Measurements from ENCODE around the gene DHRS2.

Gene DHRS2

DNA sequence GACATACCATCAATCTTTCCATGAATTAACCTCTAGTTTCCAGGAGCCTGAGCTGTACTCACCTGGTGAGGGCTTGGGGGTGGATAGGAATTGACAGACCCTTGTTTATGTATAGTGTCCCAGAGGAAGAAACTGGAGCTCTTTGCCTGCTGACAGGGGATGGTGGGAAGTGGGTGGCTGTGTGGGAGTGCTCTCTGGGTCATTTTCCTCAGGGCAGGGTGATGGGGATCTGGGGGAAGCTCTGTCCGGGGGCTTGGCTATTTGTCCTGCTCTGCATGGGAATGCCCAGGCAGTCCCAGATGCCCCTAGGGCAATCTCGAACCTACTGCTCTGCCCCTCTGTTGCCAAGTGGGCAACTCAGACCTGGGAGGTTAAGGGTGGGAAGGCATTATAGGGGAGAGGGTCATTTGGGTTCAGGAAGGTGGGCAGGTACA lies 21.8 kb upstream of the DHRS2 start:
- Histone ChIP-seq H3K27me3 (ENCODE audit: control insufficient read depth, insufficient read depth, low read length) (peaks cover 2% of the 10 kb centered on the region), H3K9me3 (ENCODE audit: control insufficient read depth, insufficient read depth, low read length) (no peaks in the 10 kb centered on the region), H3K4me1 (ENCODE audit: control insufficient read depth, insufficient read depth, low read length) (no peaks in the 10 kb centered on the region), H3K9ac (ENCODE audit: low read depth, low read length) (no peak overlapping the region), H3K4me3 (ENCODE audit: low read depth, low read length) (no peak overlapping the region), H3K36me3 (ENCODE audit: control insufficient read depth, insufficient read depth, low read length) (no peaks in the 10 kb centered on the region)

DNA sequence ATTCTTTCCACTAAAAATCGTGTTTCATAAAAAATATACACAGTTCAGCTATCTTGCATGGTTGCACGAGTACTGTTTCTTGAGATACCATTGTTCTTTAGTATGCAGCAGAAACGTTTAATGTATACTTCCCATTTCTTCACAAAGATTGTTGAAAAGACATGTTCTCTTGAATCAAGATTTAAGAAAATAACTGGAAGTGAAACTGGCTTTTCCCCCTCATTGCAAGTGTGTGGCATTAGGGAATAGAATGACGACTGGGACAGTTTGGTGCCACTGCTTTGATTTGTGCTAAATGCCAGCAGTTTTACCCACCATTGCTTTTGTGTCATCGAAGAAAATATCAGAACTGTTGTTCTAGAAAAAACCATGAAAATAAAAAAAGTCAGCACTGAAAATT lies 20.3 kb upstream of the DHRS2 start:
- H3K36me3 ChIP-seq (ENCODE audit: control insufficient read depth, insufficient read depth, low read length): no peaks in the 10 kb centered on the region
- no peak overlapping the region for H3K9ac ChIP-seq (ENCODE audit: low read depth, low read length)
- peaks cover 2% of the 10 kb centered on the region for H3K27me3 ChIP-seq (ENCODE audit: control insufficient read depth, insufficient read depth, low read length)
- H3K4me3 ChIP-seq (ENCODE audit: low read depth, low read length): no peak overlapping the region
- H3K9me3 ChIP-seq (ENCODE audit: control insufficient read depth, insufficient read depth, low read length): no peaks in the 10 kb centered on the region
- H3K4me1 ChIP-seq (ENCODE audit: control insufficient read depth, insufficient read depth, low read length): no peaks in the 10 kb centered on the region

DNA sequence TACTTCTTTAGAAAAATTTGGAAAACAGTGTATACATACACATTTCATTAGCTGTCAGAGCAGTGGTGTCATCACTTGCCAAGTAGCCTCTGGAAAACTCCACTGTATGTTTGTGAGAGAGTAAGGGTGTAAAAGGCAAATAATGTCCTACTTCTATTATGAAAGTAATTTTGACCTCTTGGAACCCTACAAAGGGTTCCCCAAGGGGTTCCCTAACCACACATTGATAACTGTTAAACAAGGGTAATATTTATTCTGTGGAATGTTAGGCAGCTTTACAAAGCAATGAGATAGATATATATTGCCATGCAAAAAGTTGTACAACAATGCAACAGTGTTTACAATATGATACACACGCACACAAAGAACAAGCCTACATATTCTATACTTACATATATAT lies 18.6 kb upstream of the DHRS2 start:
- no peak overlapping the region for H3K4me3 ChIP-seq (ENCODE audit: low read depth, low read length)
- H3K27me3 ChIP-seq (ENCODE audit: control insufficient read depth, insufficient read depth, low read length): no peaks in the 10 kb centered on the region
- no peaks in the 10 kb centered on the region for H3K36me3 ChIP-seq (ENCODE audit: control insufficient read depth, insufficient read depth, low read length)
- H3K9me3 ChIP-seq (ENCODE audit: control insufficient read depth, insufficient read depth, low read length): no peaks in the 10 kb centered on the region
- no peaks in the 10 kb centered on the region for H3K4me1 ChIP-seq (ENCODE audit: control insufficient read depth, insufficient read depth, low read length)
- no peak overlapping the region for H3K9ac ChIP-seq (ENCODE audit: low read depth, low read length)

DNA sequence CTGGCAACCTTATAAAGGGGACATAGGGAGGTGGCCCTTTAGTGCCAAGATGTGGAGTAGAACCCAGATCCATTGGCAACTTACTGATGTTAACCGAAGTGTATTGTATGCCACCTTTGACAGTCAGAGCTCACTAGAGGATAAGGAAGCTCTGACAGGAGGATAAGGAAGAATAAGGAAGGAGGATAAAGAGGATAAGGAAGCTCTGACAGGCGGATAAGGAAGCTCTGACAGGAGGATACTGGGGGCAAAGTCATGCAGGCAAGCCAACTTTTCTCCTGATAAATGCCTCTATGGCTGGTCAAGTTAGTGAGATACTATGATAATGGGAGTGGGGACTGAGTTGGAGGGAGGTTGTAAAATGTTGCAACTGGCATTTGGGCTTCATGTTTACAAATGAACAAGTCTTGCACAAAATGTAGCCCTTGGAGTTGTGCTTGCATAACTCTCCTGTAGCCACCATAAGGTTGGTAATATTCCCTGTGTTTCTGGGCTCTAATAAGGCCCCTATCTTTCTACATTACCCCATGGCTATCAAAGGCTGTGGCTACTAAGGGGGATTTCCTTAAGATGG lies 17.7 kb upstream of the DHRS2 start:
- Histone ChIP-seq H3K4me3 (ENCODE audit: low read depth, low read length) (no peak overlapping the region), H3K9ac (ENCODE audit: low read depth, low read length) (no peak overlapping the region), H3K9me3 (ENCODE audit: control insufficient read depth, insufficient read depth, low read length) (no peaks in the 10 kb centered on the region), H3K4me1 (ENCODE audit: control insufficient read depth, insufficient read depth, low read length) (no peaks in the 10 kb centered on the region), H3K27me3 (ENCODE audit: control insufficient read depth, insufficient read depth, low read length) (no peaks in the 10 kb centered on the region), H3K36me3 (ENCODE audit: control insufficient read depth, insufficient read depth, low read length) (no peaks in the 10 kb centered on the region)

DNA sequence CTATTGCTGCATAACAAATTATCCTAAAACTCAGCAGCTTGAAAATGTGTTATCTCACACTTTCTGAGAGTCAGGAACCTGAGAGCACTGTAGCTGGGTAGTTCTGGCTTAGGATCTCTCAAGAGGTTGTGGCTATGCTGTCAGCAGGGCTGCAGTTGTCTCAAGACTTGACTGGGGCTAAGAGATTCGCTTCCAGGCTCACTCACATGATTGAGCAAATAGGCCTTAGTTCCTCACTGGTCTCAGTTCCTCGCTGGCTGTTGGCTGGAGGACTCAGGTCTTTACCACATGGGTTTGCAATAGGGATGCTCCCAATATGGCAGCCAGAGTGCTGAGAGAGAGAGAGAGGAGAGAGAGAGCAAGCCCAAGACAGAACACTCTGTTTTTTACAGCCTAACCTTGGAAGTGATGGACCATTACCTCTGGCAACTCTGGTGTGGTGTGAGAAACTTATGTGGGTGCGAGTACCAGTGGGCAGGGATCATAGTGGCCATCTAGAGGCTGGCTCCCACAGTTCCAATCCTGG lies 15.9 kb upstream of the DHRS2 start:
- Histone ChIP-seq H3K27me3 (ENCODE audit: control insufficient read depth, insufficient read depth, low read length) (no peaks in the 10 kb centered on the region), H3K9ac (ENCODE audit: low read depth, low read length) (no peak overlapping the region), H3K9me3 (ENCODE audit: control insufficient read depth, insufficient read depth, low read length) (peaks cover 11% of the 10 kb centered on the region), H3K36me3 (ENCODE audit: control insufficient read depth, insufficient read depth, low read length) (no peaks in the 10 kb centered on the region), H3K4me1 (ENCODE audit: control insufficient read depth, insufficient read depth, low read length) (no peaks in the 10 kb centered on the region), H3K4me3 (ENCODE audit: low read depth, low read length) (no peak overlapping the region)

DNA sequence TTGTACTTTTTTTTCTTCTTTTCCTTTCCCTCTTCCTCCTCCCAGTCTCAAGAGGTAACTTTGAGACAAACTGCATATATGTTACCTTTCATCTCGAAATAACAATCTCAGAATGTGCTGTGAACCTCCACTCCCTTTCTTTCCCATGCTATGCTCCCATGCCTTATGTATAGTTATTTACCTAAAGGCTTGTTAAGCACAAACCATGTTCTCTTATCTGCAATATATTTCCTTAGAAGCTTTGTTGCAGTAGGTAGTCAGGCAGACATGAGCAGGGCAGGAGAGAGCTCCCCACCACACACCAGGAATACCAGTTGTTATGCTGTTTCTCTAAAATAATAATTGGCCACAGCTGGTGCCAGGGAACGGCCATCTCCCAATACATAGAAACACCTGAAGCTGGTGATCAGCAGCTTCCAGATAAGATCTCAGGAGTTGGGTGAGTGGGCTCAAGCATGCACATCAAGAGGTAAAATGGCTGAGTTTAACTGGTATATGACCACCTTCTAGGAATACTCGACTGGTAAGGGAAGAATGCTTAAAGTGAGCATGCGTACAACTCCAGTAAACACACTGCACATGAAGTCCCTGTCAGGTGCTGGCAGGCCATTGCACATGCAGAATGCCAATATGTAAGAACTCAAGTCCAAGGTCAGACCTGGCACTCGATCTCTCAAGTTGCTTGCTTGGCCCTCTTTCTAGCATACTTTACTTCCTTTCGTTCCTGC lies 14.8 kb upstream of the DHRS2 start:
- Histone ChIP-seq H3K9ac (ENCODE audit: low read depth, low read length) (no peak overlapping the region), H3K4me3 (ENCODE audit: low read depth, low read length) (no peak overlapping the region), H3K9me3 (ENCODE audit: control insufficient read depth, insufficient read depth, low read length) (peaks cover 12% of the 10 kb centered on the region), H3K4me1 (ENCODE audit: control insufficient read depth, insufficient read depth, low read length) (no peaks in the 10 kb centered on the region), H3K27me3 (ENCODE audit: control insufficient read depth, insufficient read depth, low read length) (no peaks in the 10 kb centered on the region), H3K36me3 (ENCODE audit: control insufficient read depth, insufficient read depth, low read length) (no peaks in the 10 kb centered on the region)

DNA sequence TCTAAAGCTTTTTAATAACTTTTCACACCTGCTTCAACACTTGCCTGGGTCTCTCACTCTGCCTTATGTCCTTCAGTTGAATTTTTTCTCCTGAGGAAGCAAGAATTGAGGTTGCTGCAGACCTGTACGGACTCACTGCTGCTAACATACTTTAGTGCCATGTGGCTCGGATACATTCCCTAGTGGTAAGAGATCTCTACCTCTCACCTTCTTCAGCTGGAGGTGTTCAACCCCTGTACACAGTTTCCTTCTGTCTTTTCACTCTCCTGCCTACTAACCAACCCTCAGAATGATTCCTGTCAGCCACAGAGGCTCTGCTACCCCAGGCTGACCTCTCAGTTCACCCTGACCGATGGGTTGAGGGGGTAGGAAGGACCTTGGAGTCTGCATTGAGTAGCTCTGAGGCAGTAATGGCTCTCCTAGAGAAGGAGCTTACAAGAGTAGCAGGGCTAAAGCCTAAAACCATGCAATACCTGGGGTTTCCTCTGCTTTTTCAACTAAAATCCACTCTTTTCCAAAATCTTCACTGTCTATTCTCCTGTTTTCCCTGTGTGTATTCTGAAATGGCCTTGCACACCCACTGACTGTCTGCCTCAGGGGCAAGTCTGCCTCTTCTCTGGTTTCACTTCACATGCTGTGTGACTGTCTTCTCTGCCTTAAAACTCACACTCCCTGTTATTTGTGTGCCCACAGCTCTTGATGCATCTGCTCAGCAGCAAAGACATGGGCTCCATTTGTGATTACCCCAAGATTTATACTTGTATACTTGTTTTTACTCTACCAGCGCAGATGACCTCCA lies 14.0 kb upstream of the DHRS2 start:
- no peaks in the 10 kb centered on the region for H3K27me3 ChIP-seq (ENCODE audit: control insufficient read depth, insufficient read depth, low read length)
- no peaks in the 10 kb centered on the region for H3K36me3 ChIP-seq (ENCODE audit: control insufficient read depth, insufficient read depth, low read length)
- peaks cover 12% of the 10 kb centered on the region for H3K9me3 ChIP-seq (ENCODE audit: control insufficient read depth, insufficient read depth, low read length)
- H3K4me3 ChIP-seq (ENCODE audit: low read depth, low read length): no peak overlapping the region
- no peak overlapping the region for H3K9ac ChIP-seq (ENCODE audit: low read depth, low read length)
- no peaks in the 10 kb centered on the region for H3K4me1 ChIP-seq (ENCODE audit: control insufficient read depth, insufficient read depth, low read length)

DNA sequence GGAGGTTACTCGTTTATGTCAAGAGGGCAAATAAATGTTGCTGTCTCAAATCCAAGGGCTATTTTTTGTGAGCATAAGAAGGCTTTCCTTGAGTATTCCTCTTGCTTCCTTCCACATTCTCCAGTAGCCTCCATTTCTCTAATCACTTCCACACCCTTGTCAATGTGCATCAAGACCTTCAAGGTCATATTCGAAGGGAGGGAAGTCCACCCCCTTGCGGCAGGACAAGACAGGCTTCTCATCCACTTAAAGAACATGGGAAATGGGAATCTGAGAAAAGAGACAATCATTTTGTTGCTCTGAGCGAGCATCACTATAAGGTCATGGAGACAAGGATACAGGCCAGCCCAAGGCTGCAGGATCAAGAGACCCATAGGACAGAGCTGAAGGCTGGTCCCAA lies 13.2 kb upstream of the DHRS2 start:
- H3K36me3 ChIP-seq (ENCODE audit: control insufficient read depth, insufficient read depth, low read length): no peaks in the 10 kb centered on the region
- H3K9ac ChIP-seq (ENCODE audit: low read depth, low read length): no peak overlapping the region
- peaks cover 12% of the 10 kb centered on the region for H3K9me3 ChIP-seq (ENCODE audit: control insufficient read depth, insufficient read depth, low read length)
- H3K4me1 ChIP-seq (ENCODE audit: control insufficient read depth, insufficient read depth, low read length): no peaks in the 10 kb centered on the region
- H3K27me3 ChIP-seq (ENCODE audit: control insufficient read depth, insufficient read depth, low read length): no peaks in the 10 kb centered on the region
- no peak overlapping the region for H3K4me3 ChIP-seq (ENCODE audit: low read depth, low read length)

DNA sequence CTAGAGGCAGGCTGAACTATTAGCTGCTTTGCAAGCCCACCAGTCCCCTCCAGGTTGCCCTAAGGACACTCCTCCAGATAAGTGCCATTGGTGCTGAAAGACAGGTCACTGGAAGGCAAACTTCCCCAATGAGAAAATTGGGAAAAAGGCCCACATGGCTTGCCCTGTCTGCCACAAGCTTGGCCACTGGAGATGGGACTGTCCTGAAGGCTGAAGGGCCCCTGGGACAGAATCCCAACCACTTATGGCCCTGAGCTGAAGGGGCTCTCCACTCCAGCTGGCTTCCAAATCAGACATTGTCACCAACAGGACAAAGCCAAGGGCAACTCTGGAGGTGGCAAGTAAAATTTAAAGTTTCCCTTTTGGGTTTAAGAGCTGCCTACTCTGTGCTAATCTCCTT lies 12.2 kb upstream of the DHRS2 start:
- Histone ChIP-seq H3K36me3 (ENCODE audit: control insufficient read depth, insufficient read depth, low read length) (no peaks in the 10 kb centered on the region), H3K4me1 (ENCODE audit: control insufficient read depth, insufficient read depth, low read length) (no peaks in the 10 kb centered on the region), H3K27me3 (ENCODE audit: control insufficient read depth, insufficient read depth, low read length) (no peaks in the 10 kb centered on the region), H3K9me3 (ENCODE audit: control insufficient read depth, insufficient read depth, low read length) (peaks cover 12% of the 10 kb centered on the region), H3K9ac (ENCODE audit: low read depth, low read length) (no peak overlapping the region), H3K4me3 (ENCODE audit: low read depth, low read length) (no peak overlapping the region)

DNA sequence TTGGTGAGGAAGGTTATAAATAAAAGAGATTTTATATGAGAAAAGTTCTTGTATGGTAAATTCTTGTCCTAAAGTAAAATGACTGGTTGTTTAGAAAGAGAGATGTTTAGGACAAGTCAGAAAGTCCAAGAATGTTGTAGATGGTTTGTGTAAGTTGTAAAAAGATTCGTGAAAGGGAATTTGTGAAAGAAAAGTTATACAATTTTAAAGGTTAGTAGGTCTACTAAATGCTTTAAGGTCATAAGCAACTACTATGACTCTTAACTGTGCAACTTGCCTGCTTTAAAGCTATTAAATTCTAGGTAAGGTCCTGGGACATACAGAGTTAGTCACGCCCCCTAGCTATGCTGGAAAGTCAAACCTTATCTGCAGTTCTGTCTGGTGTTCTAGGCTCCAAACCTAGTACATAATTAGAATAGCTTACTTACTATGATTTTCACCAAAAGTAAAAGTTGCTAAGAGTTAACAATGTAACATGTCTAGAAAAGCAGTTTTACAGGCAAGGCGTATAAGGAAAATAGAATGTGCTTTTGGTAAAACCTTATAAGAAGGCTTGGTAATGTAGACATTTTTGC lies 11.2 kb upstream of the DHRS2 start:
- Histone ChIP-seq H3K36me3 (ENCODE audit: control insufficient read depth, insufficient read depth, low read length) (no peaks in the 10 kb centered on the region), H3K4me1 (ENCODE audit: control insufficient read depth, insufficient read depth, low read length) (no peaks in the 10 kb centered on the region), H3K9ac (ENCODE audit: low read depth, low read length) (no peak overlapping the region), H3K9me3 (ENCODE audit: control insufficient read depth, insufficient read depth, low read length) (peaks cover 12% of the 10 kb centered on the region), H3K27me3 (ENCODE audit: control insufficient read depth, insufficient read depth, low read length) (no peaks in the 10 kb centered on the region), H3K4me3 (ENCODE audit: low read depth, low read length) (no peak overlapping the region)

DNA sequence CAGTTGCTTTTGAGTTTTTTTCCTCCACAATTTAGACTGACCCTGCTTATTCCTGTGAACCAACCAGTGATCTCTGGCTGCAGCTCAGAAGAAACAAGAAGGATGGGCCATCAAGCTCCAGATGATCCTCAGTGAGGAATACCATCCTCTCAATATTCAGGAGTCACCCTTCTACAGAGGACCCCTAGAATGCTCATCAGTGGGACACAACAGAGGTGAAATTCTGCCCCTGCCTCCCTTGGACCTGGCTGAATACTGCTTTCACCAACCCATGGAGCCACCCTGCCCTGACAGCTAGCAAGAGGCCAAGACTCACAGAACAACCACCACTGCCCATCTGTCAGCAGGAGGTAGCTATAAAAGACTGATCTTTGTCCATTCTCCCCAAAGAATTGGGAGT lies 9.2 kb upstream of the DHRS2 start:
- Histone ChIP-seq H3K4me3 (ENCODE audit: low read depth, low read length) (no peak overlapping the region), H3K9me3 (ENCODE audit: control insufficient read depth, insufficient read depth, low read length) (peaks cover 12% of the 10 kb centered on the region), H3K27me3 (ENCODE audit: control insufficient read depth, insufficient read depth, low read length) (no peaks in the 10 kb centered on the region), H3K4me1 (ENCODE audit: control insufficient read depth, insufficient read depth, low read length) (peaks cover under 1% of the 10 kb centered on the region), H3K9ac (ENCODE audit: low read depth, low read length) (no peak overlapping the region), H3K36me3 (ENCODE audit: control insufficient read depth, insufficient read depth, low read length) (no peaks in the 10 kb centered on the region)
